GM12878 (cell line): ENCODE results near the gene CHRNA5. TPM values are rescaled to one million over a fixed set of nuclear protein-coding genes. Genes with fewer than 3 reads are reported as not detected.

Source experiments
- ATF7 ChIP-seq: fragments of 450-650 bp; IDR thresholded peaks from 2 replicates; pipeline ENCODE4 v1.6.1; 2016; ENCODE audit warnings: low read depth, mild to moderate bottlenecking
- BMI1 ChIP-seq: fragments of 450-650 bp; IDR thresholded peaks from 2 replicates; pipeline ENCODE4 v1.6.1; 2016; ENCODE audit warnings: mild to moderate bottlenecking, moderate library complexity, borderline replicate concordance
- FOXM1 ChIP-seq: IDR thresholded peaks from 2 replicates; pipeline ENCODE4 v1.6.1; 2012; ENCODE audit warnings: low read depth, mild to moderate bottlenecking, inconsistent platforms, low read length, moderate library complexity
- IKZF2 ChIP-seq, 2 experiments: fragments of 450-650 bp; IDR thresholded peaks; 2 replicates each; pipeline ENCODE4 v1.6.1; 2017; ENCODE audit warnings: mild to moderate bottlenecking in 2 of 2, moderate library complexity in 2 of 2
- MYB ChIP-seq: fragments of 150-350 bp; IDR thresholded peaks from 2 replicates; pipeline ENCODE4 v1.6.1; 2014; ENCODE audit warnings: mild to moderate bottlenecking, low read depth, low read length, borderline replicate concordance
- NBN ChIP-seq: fragments of 450-650 bp; IDR thresholded peaks from 2 replicates; pipeline ENCODE4 v1.6.1; 2016
- NFIC ChIP-seq: IDR thresholded peaks from 2 replicates; pipeline ENCODE4 v1.6.1; 2012; ENCODE audit warnings: low read depth, mild to moderate bottlenecking, inconsistent platforms, low read length, moderate library complexity
- NFYB ChIP-seq: IDR thresholded peaks from 2 replicates; pipeline ENCODE4 v1.6.1; 2011; ENCODE audit warnings: low read depth, mild to moderate bottlenecking, low read length, improper control_type of control experiment, moderate library complexity; ENCODE audit not compliant: insufficient read depth
- NR2C1 ChIP-seq: fragments of 450-650 bp; IDR thresholded peaks from 2 replicates; pipeline ENCODE4 v1.6.1; 2017; ENCODE audit warnings: antibody characterized with exemption, mild to moderate bottlenecking, moderate library complexity
- NR2F1 ChIP-seq: fragments of 450-650 bp; conservative IDR thresholded peaks from 2 replicates; pipeline ENCODE4 v1.6.1; 2017; ENCODE audit warnings: mild to moderate bottlenecking
- NRF1 ChIP-seq: conservative IDR thresholded peaks from 2 replicates; pipeline ENCODE4 v1.6.1; 2011; ENCODE audit warnings: mild to moderate bottlenecking, low read depth, low read length, improper control_type of control experiment
- RAD21 ChIP-seq: IDR thresholded peaks from 2 replicates; pipeline ENCODE4 v1.6.1; 2011; ENCODE audit warnings: mild to moderate bottlenecking, low read depth, low read length, moderate library complexity; ENCODE audit not compliant: insufficient read depth
- RAD51 ChIP-seq: fragments of 450-650 bp; IDR thresholded peaks from 2 replicates; pipeline ENCODE4 v1.6.1; 2016; ENCODE audit warnings: moderate library complexity, mild to moderate bottlenecking, inconsistent platforms
- RFX5 ChIP-seq: IDR thresholded peaks from 2 replicates; pipeline ENCODE4 v1.6.1; 2011; ENCODE audit warnings: low read depth, low read length, improper control_type of control experiment
- RUNX3 ChIP-seq: IDR thresholded peaks from 2 replicates; pipeline ENCODE4 v1.6.1; 2012; ENCODE audit warnings: low read length, inconsistent platforms
- SMAD1 ChIP-seq: fragments of 450-650 bp; IDR thresholded peaks from 2 replicates; pipeline ENCODE4 v1.6.1; 2018; ENCODE audit warnings: mild to moderate bottlenecking, low read depth; ENCODE audit not compliant: partially characterized antibody
- SMC3 ChIP-seq: IDR thresholded peaks from 2 replicates; pipeline ENCODE4 v1.6.1; 2011; ENCODE audit warnings: low read length, improper control_type of control experiment, borderline replicate concordance
- ZNF207 ChIP-seq: fragments of 450-650 bp; IDR thresholded peaks from 2 replicates; pipeline ENCODE4 v1.6.1; 2014; ENCODE audit warnings: antibody characterized with exemption, mild to moderate bottlenecking, borderline replicate concordance
- ZNF622 ChIP-seq: fragments of 450-650 bp; IDR thresholded peaks from 2 replicates; pipeline ENCODE4 v1.6.1; 2017; ENCODE audit warnings: mild to moderate bottlenecking, inconsistent platforms
- polyA plus RNA-seq, 11 experiments: library from polyadenylated mRNA; depleted of rRNA in 4 of 11; unstranded in 6 of 11; stranded (reverse) in 5 of 11; fragments of >200 nt; fragmentation: Nextera tagmentation in 4 of 11; fragmentation: Illumina TruSeq in 1 of 11; extraction: Ambion mirVana in 4 of 11; extraction: Trizol in 1 of 11; gene quantifications; 1 replicate in 1 of 11; 2 replicates in 10 of 11; pipeline versions ENCODE4 v1.2.1 to v1.2.3, GENCODE V29; 2011 to 2016; ENCODE audit warnings: inconsistent platforms in 2 of 11, missing spikeins in 2 of 11, low read depth in 1 of 11
- total RNA-seq, 4 experiments: library from RNA; depleted of rRNA in 3 of 4; stranded (reverse); fragments of >200 nt in 3 of 4; fragmentation: Illumina TruSeq in 1 of 4; extraction: Trizol in 1 of 4; gene quantifications; 2 replicates each; pipeline versions ENCODE4 v1.2.1 to v1.2.3, GENCODE V29; 2013 to 2021
- TF ChIP-seq, protein P1 (sequence below): fragments of 450-650 bp; IDR thresholded peaks from 2 replicates; pipeline ENCODE4 v1.6.1; 2016; ENCODE audit warnings: mild to moderate bottlenecking
- TF ChIP-seq, protein P2 (sequence below): IDR thresholded peaks from 2 replicates; pipeline ENCODE4 v1.6.1; 2012; ENCODE audit warnings: low read depth, low read length, improper control_type of control experiment
- TF ChIP-seq, protein P3 (sequence below): fragments of 150-350 bp; IDR thresholded peaks from 2 replicates; pipeline ENCODE4 v1.6.1; 2016; ENCODE audit warnings: low read depth, low read length
- TF ChIP-seq, protein P4 (sequence below): IDR thresholded peaks from 2 replicates; pipeline ENCODE4 v1.6.1; 2011; ENCODE audit warnings: low read depth, low read length, improper control_type of control experiment, borderline replicate concordance
- TF ChIP-seq, protein P5 (sequence below): fragments of 450-650 bp; IDR thresholded peaks from 2 replicates; pipeline ENCODE4 v1.6.1; 2018; ENCODE audit warnings: borderline replicate concordance, mild to moderate bottlenecking; ENCODE audit not compliant: partially characterized antibody

CHRNA5 gene
- total and polyA plus RNA-seq, 10 of the 15 experiments (the other 5 are each of a cell fraction or from before 2014, with no cell fraction given), result 0.74 to 21.4 (median 12.7) TPM

DNA sequence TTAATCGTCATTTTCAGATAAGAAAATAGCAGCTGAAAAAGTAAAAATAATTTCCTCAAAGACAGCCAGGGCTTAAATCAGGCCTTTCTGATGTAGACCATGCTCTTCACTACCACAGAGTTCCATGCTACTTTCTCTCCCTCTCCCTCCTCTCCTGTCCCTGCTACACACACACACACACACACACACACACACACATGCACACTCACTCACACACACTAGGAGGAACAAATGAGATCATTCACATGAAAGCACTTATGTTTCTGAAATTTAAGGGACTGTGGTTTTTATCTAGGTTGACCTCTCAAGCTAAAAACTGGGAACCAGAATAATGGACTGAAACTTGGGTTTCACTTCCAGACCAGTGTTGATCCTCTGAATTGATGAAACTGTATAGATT lies 29.2 kb upstream of the CHRNA5 start (continued):
- TF ChIP-seq NRF1, result no peak
- no peak for TF ChIP-seq RFX5
- no peak for TF ChIP-seq SMC3
- no peak for TF ChIP-seq ZNF622
- peak; percentile 32 to 38; a peak in 2 of 4 replicates for TF ChIP-seq IKZF2 (IDR thresholded peaks at IDR 0.05)
- TF ChIP-seq NR2C1, result no peak
- TF ChIP-seq RAD51, result no peak
- TF ChIP-seq, protein P1, sequence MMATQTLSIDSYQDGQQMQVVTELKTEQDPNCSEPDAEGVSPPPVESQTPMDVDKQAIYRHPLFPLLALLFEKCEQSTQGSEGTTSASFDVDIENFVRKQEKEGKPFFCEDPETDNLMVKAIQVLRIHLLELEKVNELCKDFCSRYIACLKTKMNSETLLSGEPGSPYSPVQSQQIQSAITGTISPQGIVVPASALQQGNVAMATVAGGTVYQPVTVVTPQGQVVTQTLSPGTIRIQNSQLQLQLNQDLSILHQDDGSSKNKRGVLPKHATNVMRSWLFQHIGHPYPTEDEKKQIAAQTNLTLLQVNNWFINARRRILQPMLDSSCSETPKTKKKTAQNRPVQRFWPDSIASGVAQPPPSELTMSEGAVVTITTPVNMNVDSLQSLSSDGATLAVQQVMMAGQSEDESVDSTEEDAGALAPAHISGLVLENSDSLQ, result no peak
- TF ChIP-seq MYB, result no peak
- TF ChIP-seq SMAD1, result no peak
- TF ChIP-seq, protein P2, sequence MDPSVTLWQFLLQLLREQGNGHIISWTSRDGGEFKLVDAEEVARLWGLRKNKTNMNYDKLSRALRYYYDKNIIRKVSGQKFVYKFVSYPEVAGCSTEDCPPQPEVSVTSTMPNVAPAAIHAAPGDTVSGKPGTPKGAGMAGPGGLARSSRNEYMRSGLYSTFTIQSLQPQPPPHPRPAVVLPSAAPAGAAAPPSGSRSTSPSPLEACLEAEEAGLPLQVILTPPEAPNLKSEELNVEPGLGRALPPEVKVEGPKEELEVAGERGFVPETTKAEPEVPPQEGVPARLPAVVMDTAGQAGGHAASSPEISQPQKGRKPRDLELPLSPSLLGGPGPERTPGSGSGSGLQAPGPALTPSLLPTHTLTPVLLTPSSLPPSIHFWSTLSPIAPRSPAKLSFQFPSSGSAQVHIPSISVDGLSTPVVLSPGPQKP, result no peak
- TF ChIP-seq RAD21, result no peak
- TF ChIP-seq BMI1, result no peak
- TF ChIP-seq, protein P3, sequence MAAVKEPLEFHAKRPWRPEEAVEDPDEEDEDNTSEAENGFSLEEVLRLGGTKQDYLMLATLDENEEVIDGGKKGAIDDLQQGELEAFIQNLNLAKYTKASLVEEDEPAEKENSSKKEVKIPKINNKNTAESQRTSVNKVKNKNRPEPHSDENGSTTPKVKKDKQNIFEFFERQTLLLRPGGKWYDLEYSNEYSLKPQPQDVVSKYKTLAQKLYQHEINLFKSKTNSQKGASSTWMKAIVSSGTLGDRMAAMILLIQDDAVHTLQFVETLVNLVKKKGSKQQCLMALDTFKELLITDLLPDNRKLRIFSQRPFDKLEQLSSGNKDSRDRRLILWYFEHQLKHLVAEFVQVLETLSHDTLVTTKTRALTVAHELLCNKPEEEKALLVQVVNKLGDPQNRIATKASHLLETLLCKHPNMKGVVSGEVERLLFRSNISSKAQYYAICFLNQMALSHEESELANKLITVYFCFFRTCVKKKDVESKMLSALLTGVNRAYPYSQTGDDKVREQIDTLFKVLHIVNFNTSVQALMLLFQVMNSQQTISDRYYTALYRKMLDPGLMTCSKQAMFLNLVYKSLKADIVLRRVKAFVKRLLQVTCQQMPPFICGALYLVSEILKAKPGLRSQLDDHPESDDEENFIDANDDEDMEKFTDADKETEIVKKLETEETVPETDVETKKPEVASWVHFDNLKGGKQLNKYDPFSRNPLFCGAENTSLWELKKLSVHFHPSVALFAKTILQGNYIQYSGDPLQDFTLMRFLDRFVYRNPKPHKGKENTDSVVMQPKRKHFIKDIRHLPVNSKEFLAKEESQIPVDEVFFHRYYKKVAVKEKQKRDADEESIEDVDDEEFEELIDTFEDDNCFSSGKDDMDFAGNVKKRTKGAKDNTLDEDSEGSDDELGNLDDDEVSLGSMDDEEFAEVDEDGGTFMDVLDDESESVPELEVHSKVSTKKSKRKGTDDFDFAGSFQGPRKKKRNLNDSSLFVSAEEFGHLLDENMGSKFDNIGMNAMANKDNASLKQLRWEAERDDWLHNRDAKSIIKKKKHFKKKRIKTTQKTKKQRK, result no peak
- peak; percentile 46; the same call in 1 of the 2 replicates for TF ChIP-seq RUNX3
- no peak for TF ChIP-seq NFYB
- TF ChIP-seq ATF7, result peak; percentile 41; the same call in 1 of the 2 replicates
- no peak for TF ChIP-seq ZNF207
- TF ChIP-seq FOXM1, result no peak
- TF ChIP-seq NBN, result no peak
- TF ChIP-seq NR2F1, result no peak
- TF ChIP-seq, protein P4, sequence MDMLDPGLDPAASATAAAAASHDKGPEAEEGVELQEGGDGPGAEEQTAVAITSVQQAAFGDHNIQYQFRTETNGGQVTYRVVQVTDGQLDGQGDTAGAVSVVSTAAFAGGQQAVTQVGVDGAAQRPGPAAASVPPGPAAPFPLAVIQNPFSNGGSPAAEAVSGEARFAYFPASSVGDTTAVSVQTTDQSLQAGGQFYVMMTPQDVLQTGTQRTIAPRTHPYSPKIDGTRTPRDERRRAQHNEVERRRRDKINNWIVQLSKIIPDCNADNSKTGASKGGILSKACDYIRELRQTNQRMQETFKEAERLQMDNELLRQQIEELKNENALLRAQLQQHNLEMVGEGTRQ, result no peak
- 0 out of 2 replicates have a peak, but pooled peaks have one; percentile 25 for TF ChIP-seq NFIC
- TF ChIP-seq, protein P5, sequence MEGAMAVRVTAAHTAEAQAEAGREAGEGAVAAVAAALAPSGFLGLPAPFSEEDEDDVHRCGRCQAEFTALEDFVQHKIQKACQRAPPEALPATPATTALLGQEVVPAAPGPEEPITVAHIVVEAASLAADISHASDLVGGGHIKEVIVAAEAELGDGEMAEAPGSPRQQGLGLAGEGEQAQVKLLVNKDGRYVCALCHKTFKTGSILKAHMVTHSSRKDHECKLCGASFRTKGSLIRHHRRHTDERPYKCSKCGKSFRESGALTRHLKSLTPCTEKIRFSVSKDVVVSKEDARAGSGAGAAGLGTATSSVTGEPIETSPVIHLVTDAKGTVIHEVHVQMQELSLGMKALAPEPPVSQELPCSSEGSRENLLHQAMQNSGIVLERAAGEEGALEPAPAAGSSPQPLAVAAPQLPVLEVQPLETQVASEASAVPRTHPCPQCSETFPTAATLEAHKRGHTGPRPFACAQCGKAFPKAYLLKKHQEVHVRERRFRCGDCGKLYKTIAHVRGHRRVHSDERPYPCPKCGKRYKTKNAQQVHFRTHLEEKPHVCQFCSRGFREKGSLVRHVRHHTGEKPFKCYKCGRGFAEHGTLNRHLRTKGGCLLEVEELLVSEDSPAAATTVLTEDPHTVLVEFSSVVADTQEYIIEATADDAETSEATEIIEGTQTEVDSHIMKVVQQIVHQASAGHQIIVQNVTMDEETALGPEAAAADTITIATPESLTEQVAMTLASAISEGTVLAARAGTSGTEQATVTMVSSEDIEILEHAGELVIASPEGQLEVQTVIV, result no peak
